Left lobe of liver (tissue), 2 donors: ENCODE measurements around the gene TRIM29. TPM values are rescaled to one million over a fixed set of nuclear protein-coding genes. Genes with fewer than 3 reads are reported as not detected.
A peak's percentile ranks its signal among the peaks of the same experiment; 100 is the strongest.

Source experiments
- ATAC-seq: fragments of 200-7000 bp; cut with Tn5 transposase; one replicate; pipeline ENCODE4 v1.9.1; 2020; ENCODE audit warnings: mild to moderate bottlenecking, moderate library complexity
- DNase-seq: peaks from one replicate; pipeline ENCODE4 v3.0.0-alpha.2; 2020; ENCODE audit warnings: low spot score
- total RNA-seq: library from RNA; stranded (reverse); gene quantifications from one replicate; pipeline ENCODE4 v1.2.1, GENCODE V29; 2021
- donor health status: DM: no; HTN: no; CAD: no; lungs with moderate emphysema.
- donor health status: DM: no; HTN: yes; CAD: no.

TRIM29 gene
- total RNA-seq, 1 donor from 2014 or later, result 2.3 TPM

DNA sequence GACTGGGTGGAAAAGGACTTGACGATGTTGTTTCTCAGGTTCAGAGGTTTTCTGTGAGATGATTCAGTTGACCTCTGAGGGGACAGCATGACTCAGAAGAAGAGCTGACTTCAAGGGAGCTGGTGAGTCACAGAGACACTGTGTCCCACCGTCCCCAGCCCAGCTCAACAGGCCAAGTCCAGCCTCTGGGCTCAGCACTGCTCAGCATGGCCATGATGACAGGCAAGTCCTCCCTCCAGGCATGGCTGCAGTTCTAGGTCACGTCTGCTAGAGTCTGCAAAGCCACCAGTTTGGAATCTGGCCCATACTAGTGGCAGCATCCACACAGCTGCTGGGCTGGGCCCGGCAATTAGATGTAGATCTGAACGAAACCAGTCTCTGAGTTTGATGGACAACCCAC, 12.9 kb downstream of the TRIM29 start:
- DNase-seq (no peak), ATAC-seq (peak; percentile 15)

DNA sequence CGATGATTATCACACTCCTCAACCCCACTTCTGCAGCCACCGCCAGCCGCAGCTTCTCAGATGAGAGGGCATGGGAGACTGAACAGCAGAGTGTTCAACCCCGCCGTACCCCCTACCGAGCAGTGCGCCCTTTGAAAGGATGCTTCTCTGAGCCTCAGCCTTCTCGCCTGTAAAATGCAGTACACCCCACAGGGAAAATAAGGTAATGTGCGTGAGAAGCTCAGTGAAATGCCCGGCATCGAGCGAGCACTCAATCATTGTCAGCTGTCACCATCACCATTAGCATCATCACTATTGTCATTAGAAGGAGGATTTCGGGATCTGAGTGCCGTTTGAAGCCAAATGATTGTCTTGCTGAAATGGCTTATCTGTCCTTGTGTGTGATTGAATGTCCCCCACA, 13.6 kb downstream of the TRIM29 start:
- ATAC-seq, result no peak
- no peak for DNase-seq

DNA sequence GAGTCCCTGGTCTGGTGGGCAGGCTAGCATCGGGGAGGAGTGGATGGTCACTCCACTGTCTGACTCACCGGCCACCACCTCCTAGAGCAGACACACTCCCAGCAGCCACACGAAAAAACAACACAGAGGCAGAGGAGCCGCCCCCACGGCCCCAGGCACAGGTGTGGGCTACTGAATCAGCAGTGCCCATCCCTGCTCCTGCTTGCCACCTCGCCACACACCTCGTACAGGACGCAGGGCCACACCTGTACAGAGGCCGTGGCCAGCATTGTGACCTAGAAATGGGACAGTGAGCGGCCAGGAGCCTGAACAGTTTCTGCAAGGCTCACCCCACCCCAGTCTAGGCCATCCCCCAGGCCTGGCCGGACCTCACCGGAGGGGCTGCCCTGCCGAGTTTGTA, 14.0 kb downstream of the TRIM29 start:
- DNase-seq (no peak), ATAC-seq (no peak)

DNA sequence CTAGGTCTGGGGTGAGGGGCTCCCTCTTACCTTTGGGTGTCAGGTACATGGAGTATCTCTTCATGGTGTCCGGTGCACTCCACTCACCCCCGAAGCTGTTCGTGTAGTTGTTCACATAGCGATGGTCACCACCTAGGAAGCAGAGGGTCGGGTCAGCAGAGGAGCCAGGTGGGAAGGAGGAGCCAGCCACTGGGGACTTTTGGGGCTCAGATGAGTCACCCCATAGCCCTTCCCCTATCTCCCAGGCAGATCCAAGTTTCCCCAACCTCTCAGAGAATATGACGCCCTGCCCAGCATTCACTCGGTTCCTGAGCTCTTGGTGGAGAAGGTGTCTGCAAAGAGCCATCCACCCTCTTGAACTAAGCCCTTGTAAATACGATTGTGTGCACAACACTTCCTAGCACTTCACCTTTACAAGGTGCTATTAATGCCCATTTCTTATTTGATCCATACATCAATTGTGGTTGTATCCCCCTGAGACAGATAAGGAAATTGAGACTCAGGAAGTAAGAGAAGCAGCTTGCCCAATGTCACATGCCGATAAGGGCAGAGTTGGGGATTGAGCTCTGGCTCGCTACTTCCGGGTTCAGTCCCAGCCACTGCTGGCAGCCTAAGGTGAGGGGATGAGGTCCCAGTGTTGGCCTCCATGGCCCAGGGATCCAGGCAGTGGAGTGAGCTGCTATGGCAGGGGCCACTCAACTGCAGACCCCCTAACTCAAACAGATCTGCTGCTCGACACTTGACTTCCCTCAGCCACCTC, 14.8 kb downstream of the TRIM29 start:
- ATAC-seq (no peak), DNase-seq (no peak)

DNA sequence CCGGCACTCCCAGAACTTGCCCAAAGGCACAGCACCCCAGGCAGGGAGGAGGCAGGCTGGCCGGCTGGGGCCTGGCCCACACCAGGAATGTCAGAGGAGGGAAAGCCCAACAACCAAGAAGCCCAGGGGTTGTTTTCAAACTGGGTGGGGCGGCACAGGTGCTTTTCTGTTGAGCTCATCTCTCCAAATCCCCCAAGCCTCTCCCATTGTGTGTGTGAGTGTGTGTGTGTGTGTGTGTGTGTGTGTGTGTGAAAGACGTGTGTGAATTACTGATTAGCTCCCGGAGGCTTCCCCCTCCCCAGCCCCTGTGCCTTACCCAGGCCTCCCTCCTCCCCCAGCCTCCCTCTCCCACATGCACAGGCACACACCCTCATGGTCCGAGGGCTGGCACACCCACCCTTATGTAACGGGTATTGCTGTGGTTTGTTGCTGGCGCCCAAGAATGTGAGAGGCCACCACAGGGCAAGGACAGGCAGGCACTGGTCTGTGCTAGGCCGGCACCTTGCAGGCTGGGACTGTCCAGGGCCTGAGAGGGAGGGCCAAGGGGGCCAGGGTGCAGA, 15.9 kb downstream of the TRIM29 start:
- ATAC-seq (peak; percentile 26), DNase-seq (no peak)

DNA sequence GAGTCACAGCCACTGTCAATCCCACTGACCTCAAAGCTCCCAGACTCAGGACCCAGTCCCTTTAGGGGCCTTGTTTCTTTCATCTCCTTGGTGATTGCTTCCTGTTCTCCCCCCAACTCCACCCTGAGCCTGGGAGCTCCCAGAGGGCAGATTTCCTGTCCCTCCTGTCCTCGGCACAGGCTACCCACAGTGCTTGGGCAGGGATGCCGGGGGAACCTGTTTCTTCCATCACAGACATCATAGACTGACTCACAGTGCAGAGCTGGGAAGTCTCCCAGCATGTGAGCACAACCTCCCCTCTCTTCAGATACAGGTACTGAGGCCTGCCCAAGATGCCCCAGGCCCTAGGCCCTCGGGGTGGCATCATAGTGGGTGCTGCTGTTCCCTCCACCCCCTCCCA, 16.6 kb downstream of the TRIM29 start:
- no peak for DNase-seq
- no peak for ATAC-seq

DNA sequence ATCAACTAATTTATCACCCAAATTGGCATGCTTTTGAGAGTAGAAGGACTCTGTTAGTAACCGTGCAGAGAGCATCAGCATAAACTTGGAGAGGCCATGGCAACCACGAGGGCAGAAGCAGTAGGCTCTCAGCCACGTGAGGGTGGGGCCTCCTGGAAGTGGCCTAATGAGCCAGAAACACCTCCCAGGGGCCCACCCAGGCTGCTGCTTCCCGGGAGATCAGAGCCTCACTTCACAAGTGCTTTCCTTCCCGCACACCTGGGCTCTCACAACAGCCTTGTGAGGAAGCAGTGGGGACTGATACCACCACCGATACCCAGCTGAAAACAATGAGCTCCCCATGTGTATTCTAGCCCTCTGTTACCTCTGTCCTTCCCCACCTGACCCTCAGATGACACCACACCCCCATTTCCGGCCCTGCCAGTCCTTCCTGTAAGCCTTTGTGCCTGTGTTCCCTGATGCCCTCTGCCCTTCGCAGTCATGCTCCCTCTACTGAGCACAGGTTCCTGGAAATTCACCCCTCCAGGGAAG, 17.0 kb downstream of the TRIM29 start:
- no peak for ATAC-seq
- no peak for DNase-seq

DNA sequence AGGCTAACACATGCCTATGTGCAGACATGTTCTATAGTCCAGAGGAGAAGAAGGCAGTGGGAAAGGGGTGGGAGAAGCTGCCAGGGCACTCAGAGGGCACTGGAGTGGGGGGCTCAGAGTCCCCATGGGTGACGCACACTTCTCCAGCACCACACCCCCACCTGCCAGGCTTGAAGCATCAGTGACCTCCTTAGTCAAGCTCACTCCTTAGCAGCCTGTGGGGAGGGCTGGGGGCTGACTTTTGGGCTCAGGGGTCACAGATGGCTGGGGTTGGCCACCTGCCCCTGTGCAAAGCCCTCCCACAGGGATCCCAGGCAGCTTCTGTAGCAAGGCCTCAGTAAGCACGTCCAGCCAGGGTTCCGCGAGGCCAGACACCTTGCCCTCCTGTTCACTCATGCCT, 18.8 kb downstream of the TRIM29 start:
- no peak for ATAC-seq
- DNase-seq, result no peak

DNA sequence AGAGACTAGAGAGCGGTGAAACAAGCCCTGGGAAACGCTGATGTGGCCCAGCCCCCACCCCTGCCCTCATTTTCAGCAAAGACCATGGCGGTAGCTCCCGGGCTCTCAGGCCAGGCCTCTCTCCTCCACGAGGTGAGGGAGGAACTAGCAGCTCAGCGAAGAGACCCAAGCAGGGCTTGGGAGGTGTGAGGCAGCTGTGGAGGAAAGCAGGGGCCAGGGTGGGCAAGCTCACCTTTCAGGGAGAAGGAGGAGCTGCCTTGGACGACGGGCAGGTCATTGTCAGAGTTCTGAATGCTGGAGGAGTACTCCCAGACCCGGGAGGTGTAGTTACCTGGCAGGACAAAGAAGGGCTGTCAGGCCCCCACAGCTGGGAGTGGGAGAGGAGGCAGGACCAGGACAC, 19.9 kb downstream of the TRIM29 start:
- ATAC-seq (no peak), DNase-seq (no peak)

DNA sequence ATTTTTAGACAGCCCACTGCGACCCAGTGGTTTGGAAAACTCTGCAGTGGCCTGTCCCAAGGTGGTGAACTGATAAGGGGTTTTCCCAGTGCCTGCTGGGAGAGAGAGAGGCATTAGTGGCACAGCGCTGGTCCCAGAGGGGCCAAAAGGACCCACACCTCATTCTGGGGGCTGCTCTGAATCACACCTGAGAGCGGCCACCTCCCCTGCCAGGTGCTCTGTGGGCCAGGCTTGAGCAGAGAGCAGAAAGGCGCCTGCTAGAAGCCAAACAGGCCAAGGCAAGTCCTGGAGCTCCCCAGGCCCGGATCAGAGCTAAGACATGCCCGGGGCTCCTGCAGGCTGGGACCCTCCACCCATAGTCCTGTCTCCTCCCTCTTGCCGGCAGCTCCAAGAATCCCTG, 20.9 kb downstream of the TRIM29 start:
- no peak for DNase-seq
- ATAC-seq, result no peak

DNA sequence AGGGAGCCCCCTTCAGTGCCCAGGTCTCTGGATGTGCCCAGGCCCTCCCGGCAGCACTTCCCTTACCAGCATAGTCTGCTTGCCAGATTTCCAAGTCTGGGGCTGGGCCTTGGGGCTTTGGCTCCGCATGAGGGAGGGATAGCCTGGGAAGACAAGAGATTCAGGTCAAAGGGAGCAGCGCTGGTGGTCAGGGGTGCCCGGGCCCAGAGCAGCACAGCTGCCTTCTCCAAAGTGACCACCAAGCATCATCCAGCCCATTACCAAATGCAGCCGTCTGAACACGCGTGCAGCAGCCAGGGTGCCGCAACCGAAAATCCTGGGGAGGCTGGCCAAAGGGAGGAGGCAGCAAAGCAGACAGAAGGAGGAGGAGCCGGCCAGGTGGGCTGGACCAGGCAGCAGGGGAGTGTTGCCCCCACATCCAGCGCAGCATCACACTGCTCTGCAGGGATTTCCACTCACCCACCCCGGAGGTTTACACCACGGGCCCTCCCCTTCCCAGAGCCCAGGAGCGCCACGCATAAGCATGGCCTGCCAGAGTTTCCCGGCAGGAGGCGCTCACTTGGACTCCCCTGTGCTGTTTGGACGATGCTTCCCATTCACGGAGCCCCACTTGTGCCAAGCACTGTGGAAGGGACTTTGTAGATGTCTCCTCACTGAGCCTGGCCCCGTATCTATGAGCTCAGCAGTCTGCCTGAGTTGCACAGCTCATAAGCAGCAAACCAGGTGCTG, 22.5 kb downstream of the TRIM29 start:
- DNase-seq (no peak), ATAC-seq (no peak)

DNA sequence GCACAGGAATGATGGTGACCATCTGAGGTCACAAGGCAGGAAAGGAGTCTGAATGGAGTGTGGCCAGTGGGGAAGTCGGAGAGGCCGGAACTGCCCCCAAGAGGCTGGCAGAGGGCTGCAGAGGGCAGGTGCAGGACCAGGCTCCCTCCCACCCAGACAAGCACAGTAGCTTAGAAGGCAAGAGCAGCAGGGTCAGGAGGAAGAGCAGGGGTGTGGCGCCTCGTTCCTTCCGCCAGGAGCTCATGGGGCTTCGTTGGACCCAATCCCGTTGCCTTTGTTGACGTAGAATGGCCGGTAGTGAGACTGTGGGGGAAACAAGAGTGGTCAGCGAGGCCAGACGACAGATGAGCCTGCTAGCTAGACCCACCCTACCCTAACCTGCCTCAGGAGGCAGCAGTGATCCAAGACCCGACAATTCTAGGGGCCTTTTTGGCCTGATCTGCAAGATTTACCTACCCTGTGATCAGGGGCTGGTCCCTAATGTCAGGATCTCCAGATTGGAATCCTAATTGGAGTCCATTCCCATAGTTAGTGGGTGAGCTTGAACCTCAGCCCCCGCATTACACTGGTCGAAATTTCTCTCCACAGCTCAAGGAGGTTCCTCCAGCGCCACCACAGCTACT, 25.6 kb downstream of the TRIM29 start:
- ATAC-seq (no peak), DNase-seq (no peak)

DNA sequence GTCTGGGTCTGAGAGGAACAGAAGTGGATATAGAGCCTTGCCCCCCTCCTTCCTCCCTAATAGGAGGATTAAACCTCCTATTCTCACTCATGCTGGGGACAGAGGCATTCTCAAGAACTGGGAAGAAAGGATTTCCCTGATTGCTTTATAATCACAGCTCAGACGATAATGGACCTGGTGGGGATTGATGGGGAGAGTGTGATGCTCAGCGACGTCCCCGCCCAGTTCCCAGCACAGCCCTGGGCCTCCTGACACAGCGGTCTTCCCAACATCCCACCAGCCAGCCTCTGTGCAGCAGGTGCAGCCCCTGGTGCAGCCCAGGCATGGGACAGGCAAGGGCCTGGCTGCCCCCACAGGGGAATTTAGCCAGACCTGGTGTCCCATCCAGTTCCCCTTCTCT, 28.4 kb downstream of the TRIM29 start:
- ATAC-seq, result no peak
- no peak for DNase-seq

DNA sequence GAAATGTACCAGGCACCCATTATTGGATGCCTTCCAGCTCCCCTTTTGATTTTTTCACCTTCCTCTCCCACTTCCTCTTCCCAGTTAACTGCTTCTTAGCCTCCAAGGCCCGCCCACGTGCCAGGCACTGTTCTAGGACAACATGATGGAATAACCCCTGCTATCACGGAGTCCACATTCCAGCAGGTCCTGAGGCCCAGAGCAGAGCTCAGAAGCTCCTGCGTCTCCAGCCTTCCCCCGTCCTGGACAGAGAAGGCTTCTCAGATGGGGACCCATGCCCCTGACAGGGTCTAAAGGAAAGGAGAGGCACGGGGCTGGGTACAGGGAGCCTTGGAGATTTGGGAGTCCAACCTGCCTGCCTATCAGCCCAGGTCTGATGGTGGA, 29.1 kb downstream of the TRIM29 start:
- DNase-seq (no peak), ATAC-seq (no peak)

DNA sequence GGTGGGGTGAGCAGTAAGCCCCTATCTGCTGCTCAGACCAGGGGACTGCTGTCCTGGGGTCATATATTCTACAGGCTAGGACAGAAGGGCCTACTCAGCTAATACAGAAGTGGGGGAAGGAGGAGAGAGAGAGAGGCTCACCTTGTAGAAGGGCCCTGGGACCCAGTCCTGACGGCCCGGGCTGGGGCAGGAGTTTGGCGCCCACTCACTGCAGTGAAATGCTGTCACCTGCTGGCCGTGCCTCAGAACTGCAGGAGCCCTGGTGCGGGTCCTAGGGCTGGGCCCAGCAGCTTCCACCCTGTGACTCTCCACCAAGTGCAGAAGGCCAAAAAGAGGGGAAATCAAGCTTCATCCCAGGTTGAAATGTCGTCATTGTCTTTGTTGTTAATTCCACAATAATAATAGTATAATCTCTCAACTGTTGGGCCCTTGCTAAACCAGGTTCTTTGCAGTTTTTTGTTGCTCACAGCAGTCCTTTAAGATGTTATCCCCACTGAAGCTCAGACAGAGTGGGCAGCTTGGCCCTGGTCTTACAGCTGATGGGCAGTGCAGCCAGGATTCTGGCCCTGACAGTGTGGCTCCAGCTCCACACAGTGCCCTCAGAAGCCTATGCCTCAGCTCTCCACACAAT, 29.6 kb downstream of the TRIM29 start:
- ATAC-seq, result peak; percentile 98
- peak; percentile 77 for DNase-seq

DNA sequence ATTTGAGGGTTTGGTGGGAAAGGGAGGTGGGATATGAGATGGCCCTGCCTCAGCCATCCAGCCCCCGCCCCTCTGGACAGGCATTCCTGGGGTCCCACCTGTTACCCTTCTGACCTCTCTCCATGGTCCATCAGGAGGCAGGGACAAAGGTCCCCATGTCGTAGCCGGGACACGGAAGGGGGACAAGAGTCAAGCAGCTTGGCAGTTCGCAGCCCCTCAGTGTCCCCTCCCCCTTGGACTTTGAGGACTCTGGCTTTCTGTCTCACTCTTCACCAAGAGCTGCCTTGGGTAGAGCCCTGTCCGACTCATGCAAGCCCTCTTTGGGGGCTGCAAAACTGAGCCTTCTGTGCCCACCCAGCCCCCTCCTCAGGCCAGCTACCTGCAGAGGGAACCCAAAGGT, 30.2 kb downstream of the TRIM29 start:
- ATAC-seq, result no peak
- no peak for DNase-seq

DNA sequence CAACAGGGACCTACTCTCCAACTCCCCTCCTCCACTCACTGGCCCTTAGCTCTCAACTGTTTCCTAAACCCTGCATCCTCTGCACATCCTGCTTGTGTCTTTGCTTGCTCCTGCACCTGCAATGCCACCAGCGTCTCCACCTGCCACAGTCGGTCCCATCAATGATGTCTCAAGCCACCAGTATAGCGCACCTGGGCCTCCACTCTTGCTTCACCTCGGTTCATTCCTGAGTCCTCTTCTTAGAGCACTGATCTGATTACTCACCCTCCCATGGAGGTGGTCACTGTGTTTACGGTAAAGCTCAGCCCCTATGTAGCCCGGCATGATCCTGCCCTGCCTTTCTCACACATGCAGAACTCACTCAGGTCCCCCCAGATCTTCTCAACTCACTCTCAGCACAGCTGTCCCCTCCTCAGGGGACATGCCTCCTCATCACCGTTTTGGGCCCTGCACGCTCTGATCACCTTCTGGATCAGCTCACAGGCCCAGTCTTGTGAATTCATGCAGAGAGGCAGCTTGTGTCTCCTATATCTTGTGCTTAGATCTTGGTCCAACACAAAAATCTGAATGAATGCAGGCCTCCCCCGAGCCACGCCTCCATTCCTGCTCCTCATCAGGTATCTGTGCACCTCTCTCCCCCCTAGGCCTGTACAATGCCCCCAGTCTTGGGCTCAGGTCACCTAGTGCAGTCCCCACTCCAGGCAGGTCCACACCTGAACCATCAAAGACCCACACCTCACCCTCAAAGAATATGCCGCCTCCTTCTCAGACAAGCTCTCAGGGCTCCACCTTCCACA, 31.4 kb downstream of the TRIM29 start:
- ATAC-seq (no peak), DNase-seq (no peak)

DNA sequence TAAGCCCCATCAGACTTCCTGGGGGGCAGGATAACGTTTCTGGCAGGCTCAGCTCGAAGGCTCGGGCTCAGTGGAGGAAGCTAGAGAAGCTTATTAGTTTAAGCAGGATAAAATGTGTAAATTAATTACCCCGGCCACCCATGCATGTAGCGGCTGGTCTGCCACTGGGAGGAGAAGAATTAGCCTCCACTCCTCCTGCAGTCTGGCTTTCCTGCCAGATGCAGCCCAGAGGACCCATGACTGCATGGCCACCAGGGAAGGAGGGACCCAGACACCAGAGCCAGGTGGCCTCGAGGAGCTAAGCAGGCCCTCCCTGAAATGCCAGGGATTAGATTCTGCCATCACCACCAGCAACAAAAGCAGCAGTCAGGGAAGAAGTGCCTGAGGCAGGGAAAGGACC, 32.3 kb downstream of the TRIM29 start:
- DNase-seq, result no peak
- ATAC-seq, result no peak

DNA sequence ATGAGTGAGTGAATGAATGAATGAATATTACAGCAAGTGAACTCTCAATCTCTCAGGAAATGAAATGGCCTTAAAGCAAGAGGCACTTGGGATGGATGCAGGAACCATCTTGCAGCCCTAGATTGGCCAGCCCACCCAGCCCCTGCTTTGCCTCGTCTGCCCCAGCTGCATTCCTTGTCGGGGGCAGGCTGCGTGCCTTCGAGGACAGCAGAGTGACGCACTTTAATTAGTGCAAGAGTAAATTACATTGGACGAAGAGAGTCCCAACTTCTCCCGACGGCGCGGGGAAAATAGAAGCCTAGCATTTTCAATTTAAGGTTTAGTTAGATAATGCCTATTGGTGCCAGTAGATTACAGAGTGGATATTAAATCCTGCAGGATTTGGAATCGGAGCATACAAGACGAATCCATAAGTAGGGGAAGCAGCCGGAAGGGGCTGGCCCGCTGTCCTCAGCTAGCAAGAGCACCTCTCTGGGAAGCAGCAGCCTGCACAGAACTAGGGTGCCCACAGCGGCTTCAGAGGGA, 33.8 kb downstream of the TRIM29 start:
- ATAC-seq (no peak), DNase-seq (no peak)

DNA sequence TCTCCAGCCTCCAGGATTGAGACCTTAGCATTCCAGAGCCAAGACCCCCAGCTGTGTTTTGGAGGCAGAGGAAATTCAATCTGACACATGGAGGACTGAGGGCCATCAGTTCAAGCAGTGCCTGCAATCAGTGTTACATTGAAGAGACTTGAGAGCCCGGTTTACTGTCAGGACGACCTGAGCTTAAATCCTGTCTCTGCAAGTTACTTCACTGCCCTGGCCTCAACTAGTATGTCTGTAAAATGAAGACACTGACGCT, 35.1 kb downstream of the TRIM29 start:
- DNase-seq, result no peak
- no peak for ATAC-seq
